ENCODE data around the gene RRM2.

Gene RRM2

GRCh38 chr2:10158681-10159080 is 36.1 kb downstream of the RRM2 start:
- DNase-seq (ENCODE audit: low read depth), result no peak

- DNase-seq (ENCODE audit: low read depth), result no peak
Measured at GRCh38 chr2:10159086-10159485, 36.5 kb downstream of the RRM2 start.

GRCh38 chr2:10159581-10160131 is 37.1 kb downstream of the RRM2 start:
- no peak for DNase-seq (ENCODE audit: low read depth)

GRCh38 chr2:10160203-10160955 is 37.8 kb downstream of the RRM2 start:
- DNase-seq (ENCODE audit: low read depth), result no peak

GRCh38 chr2:10161206-10161931 is 38.8 kb downstream of the RRM2 start:
- DNase-seq (ENCODE audit: low read depth), result no peak

- DNase-seq (ENCODE audit: low read depth), result no peak
Measured at GRCh38 chr2:10161961-10162441, 39.5 kb downstream of the RRM2 start.

GRCh38 chr2:10162586-10163497 is 40.3 kb downstream of the RRM2 start:
- no peak for DNase-seq (ENCODE audit: low read depth)

GRCh38 chr2:10163498-10164486 is 41.3 kb downstream of the RRM2 start:
- DNase-seq (ENCODE audit: low read depth), result no peak

GRCh38 chr2:10164601-10165000 is 42.1 kb downstream of the RRM2 start:
- DNase-seq (ENCODE audit: low read depth), result no peak

- DNase-seq (ENCODE audit: low read depth), result no peak
Measured at GRCh38 chr2:10165282-10165681, 42.7 kb downstream of the RRM2 start.

- no peak for DNase-seq (ENCODE audit: low read depth)
Measured at GRCh38 chr2:10165861-10166675, 43.5 kb downstream of the RRM2 start.

- no peak for DNase-seq (ENCODE audit: low read depth)
Measured at GRCh38 chr2:10166676-10167292, 44.2 kb downstream of the RRM2 start.

- no peak for DNase-seq (ENCODE audit: low read depth)
Measured at GRCh38 chr2:10167316-10167715, 44.8 kb downstream of the RRM2 start.

GRCh38 chr2:10168221-10168620 is 45.7 kb downstream of the RRM2 start:
- no peak for DNase-seq (ENCODE audit: low read depth)

GRCh38 chr2:10169053-10169578 is 46.6 kb downstream of the RRM2 start:
- no peak for DNase-seq (ENCODE audit: low read depth)

GRCh38 chr2:10169581-10169980 is 47.0 kb downstream of the RRM2 start:
- DNase-seq (ENCODE audit: low read depth), result no peak

- no peak for DNase-seq (ENCODE audit: low read depth)
Measured at GRCh38 chr2:10170256-10170655, 47.7 kb downstream of the RRM2 start.

GRCh38 chr2:10171006-10171800 is 48.7 kb downstream of the RRM2 start:
- no peak for DNase-seq (ENCODE audit: low read depth)

All from stimulated activated CD8-positive, alpha-beta memory T cell treated with anti-CD3 and anti-CD28 coated beads, Interleukin-15, amount 100 ng/mL, for 24 hours (primary cell).